CD4-positive, alpha-beta memory T cell (primary cell): ENCODE results near the gene GABRA4. TPM values are rescaled to one million over a fixed set of nuclear protein-coding genes. Genes with fewer than 3 reads are reported as not detected.

Experiments
- CTCF ChIA-PET: fragments of 350-600 bp; sonication (Branson Sonifier 250); formaldehyde crosslinking; loops from one replicate; lab custom pipeline; 2021; ENCODE audit warnings: inconsistent platforms; ENCODE audit not compliant: partially characterized antibody; lab: Charles Lee
- POLR2A ChIA-PET: fragments of 350-600 bp; sonication (Branson Sonifier 250); formaldehyde crosslinking; loops from one replicate; lab custom pipeline; 2021; ENCODE audit not compliant: partially characterized antibody; lab: Charles Lee
- DNase-seq, 5 donors: peaks; one replicate each; pipeline versions ENCODE4 v3.0.0 to v3.0.0-alpha.2; 2020 to 2022; ENCODE audit warnings: mixed read lengths in 1 of 5
- H3K27ac ChIP-seq: one replicate; pipeline ENCODE4 v1.7.0; 2013; ENCODE audit warnings: low read depth, low read length
- H3K27me3 ChIP-seq: 2 replicates; pipeline ENCODE4 v1.7.0; 2013; ENCODE audit warnings: mild to moderate bottlenecking, low read length, moderate library complexity; ENCODE audit not compliant: insufficient read depth
- H3K36me3 ChIP-seq: 2 replicates; pipeline ENCODE4 v1.7.0; 2013; ENCODE audit warnings: mild to moderate bottlenecking, low read length, moderate library complexity; ENCODE audit not compliant: insufficient read depth
- H3K4me1 ChIP-seq: 2 replicates; pipeline ENCODE4 v1.7.0; 2013; ENCODE audit warnings: mild to moderate bottlenecking, low read length, moderate library complexity; ENCODE audit not compliant: insufficient read depth
- H3K4me3 ChIP-seq, 2 donors: one replicate each; pipeline ENCODE4 v1.7.0; 2013; ENCODE audit warnings: low read length in 2 of 2, mild to moderate bottlenecking in 1 of 2
- H3K9me3 ChIP-seq, 2 donors: one replicate each; pipeline ENCODE4 v1.7.0; 2013; ENCODE audit warnings: low read length in 2 of 2, control low read depth in 1 of 2; ENCODE audit not compliant: control insufficient read depth in 1 of 2
- H3K27ac Mint-ChIP-seq, 7 donors: one replicate each; pipeline ENCODE4 v1.8.0; 2020 to 2021; ENCODE audit warnings: mixed read lengths in 7 of 7, mild to moderate bottlenecking in 6 of 7, inconsistent platforms in 3 of 7, moderate library complexity in 3 of 7
- H3K27me3 Mint-ChIP-seq, 2 donors: one replicate each; pipeline ENCODE4 v1.8.0; 2020 to 2021; ENCODE audit warnings: mixed read lengths in 2 of 2
- H3K36me3 Mint-ChIP-seq, 2 donors: one replicate each; pipeline ENCODE4 v1.8.0; 2020 to 2021; ENCODE audit warnings: mixed read lengths in 2 of 2, inconsistent platforms in 1 of 2, mild to moderate bottlenecking in 1 of 2
- H3K4me1 Mint-ChIP-seq, 4 donors: one replicate each; pipeline ENCODE4 v1.8.0; 2020 to 2021; ENCODE audit warnings: mixed read lengths in 4 of 4, mild to moderate bottlenecking in 1 of 4
- H3K4me3 Mint-ChIP-seq, 8 donors: one replicate each; pipeline ENCODE4 v1.8.0; 2020 to 2021; ENCODE audit warnings: mixed read lengths in 8 of 8, mild to moderate bottlenecking in 7 of 8, moderate library complexity in 6 of 8, inconsistent platforms in 3 of 8
- H3K9me3 Mint-ChIP-seq, 8 donors: one replicate each; pipeline ENCODE4 v1.8.0; 2020 to 2021; ENCODE audit warnings: mixed read lengths in 8 of 8, mild to moderate bottlenecking in 5 of 8, inconsistent platforms in 3 of 8, moderate library complexity in 1 of 8
- intact Hi-C: fragments of 100-400 bp; cut with micrococcal nuclease; formaldehyde crosslinking; loops from one replicate; pipeline ENCODE4 v1.15.1; 2023
- polyA plus RNA-seq, 2 donors: library from polyadenylated mRNA; unstranded; fragments of 300-500 nt; fragmentation: Illumina TruSeq; gene quantifications; one replicate each; pipeline ENCODE4 v1.2.3, GENCODE V29; 2021
- total RNA-seq, 2 experiments: library from RNA; stranded (reverse); gene quantifications; one replicate each; pipeline ENCODE4 v1.2.3, GENCODE V29; 2021

Gene GABRA4
- total and polyA plus RNA-seq, 4 experiments from 2014 or later, result not detected

DNA sequence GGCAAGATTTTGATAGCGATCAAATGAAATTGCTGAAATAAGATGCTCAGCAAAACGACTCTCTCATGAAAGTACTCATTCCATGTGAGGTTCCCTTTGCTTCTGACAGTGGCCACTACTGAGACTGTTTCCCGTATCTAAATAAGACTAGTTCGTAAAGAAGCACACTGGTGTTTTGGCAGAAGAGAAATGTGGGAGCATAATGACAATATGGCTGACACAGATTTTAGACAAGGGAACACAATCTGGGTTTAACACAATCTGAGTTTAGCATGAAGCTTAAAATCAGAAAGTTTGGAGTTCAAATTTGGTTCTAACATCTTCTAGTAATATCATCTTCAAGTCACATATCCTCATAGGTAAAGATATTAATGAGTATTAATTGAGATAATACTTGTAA lies 13.7 kb downstream of the GABRA4 start:
- Histone ChIP-seq H3K4me3 (no peak overlapping the region), H3K27me3 (no peaks in the 10 kb centered on the region), H3K27ac (no peak overlapping the region), H3K36me3 (no peaks in the 10 kb centered on the region), H3K9me3 (no peaks in the 10 kb centered on the region), H3K4me1 (no peaks in the 10 kb centered on the region)
- Mint-ChIP-seq H3K27me3 (peaks cover 0 to 6% of the 10 kb centered on the region in 2 donors), H3K4me1 (no peaks in the 10 kb centered on the region), H3K27ac (no peak overlapping the region), H3K4me3 (no peak overlapping the region), H3K9me3 (no peaks in the 10 kb centered on the region), H3K36me3 (no peaks in the 10 kb centered on the region)
- intact Hi-C loops, result no loop called here
- ChIA-PET POLR2A (no interaction called here), CTCF (no interaction called here)
- DNase-seq, result no peak

DNA sequence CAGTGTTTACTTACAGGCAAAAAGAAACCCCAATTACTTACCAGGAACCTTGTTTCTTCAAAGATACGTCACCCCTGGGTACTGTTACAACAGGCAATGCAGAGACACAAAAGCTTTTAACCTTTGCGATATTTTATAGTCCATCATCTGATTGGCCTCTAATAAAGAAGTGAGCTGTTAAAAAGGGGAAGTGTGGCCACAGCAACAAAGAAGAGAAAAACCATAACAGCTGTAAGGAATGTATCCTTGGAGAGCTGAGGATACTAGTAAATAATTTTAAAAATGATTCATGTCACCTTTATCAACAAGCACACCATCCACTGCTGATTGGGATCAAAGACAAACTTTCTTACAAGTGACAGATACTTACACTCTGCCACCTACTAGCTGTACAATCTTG lies 14.1 kb downstream of the GABRA4 start:
- Mint-ChIP-seq H3K27me3 (peaks cover under 1 to 6% of the 10 kb centered on the region in 2 donors), H3K4me1 (no peaks in the 10 kb centered on the region)

DNA sequence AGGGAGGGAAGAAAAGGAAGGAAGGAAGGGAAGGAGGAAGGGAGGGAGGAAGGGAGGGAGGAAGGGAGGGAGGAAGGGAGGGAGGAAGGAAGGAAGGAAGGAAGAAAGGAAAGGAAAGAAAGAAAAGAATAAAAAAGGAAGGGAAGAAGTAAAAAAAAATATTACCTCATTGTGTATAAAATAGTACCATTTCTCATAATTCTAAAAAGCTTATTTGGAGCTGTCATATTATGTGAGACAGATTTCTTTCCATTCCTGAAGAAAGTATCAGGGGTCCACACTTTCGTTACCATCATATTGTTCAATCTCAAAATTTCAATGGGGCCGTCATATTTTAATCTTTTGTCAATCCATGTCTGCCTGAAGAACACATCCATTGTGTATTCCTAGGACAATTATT lies 16.1 kb downstream of the GABRA4 start:
- H3K27ac ChIP-seq, result no peak overlapping the region
- intact Hi-C loops, result no loop called here
- H3K4me3 Mint-ChIP-seq, result no peak overlapping the region
- no peak overlapping the region for H3K27ac Mint-ChIP-seq
- peaks cover 3 to 6% of the 10 kb centered on the region in 2 donors for H3K27me3 Mint-ChIP-seq
- H3K9me3 ChIP-seq, result no peaks in the 10 kb centered on the region
- H3K4me1 Mint-ChIP-seq, result no peaks in the 10 kb centered on the region
- H3K36me3 ChIP-seq, result no peaks in the 10 kb centered on the region
- no peak for DNase-seq
- H3K27me3 ChIP-seq, result no peaks in the 10 kb centered on the region
- H3K4me1 ChIP-seq, result no peaks in the 10 kb centered on the region
- H3K36me3 Mint-ChIP-seq, result no peaks in the 10 kb centered on the region
- H3K9me3 Mint-ChIP-seq, result no peaks in the 10 kb centered on the region
- H3K4me3 ChIP-seq, result no peak overlapping the region
- POLR2A ChIA-PET, result no interaction called here
- CTCF ChIA-PET, result no interaction called here

More for the DNA sequence above, 14.1 kb downstream of the GABRA4 start:
- Histone ChIP-seq H3K36me3 (no peaks in the 10 kb centered on the region), H3K4me1 (no peaks in the 10 kb centered on the region), H3K27me3 (no peaks in the 10 kb centered on the region), H3K9me3 (no peaks in the 10 kb centered on the region), H3K4me3 (no peak overlapping the region), H3K27ac (no peak overlapping the region)
- ChIA-PET POLR2A (no interaction called here), CTCF (no interaction called here)
- no peak overlapping the region for H3K4me3 Mint-ChIP-seq
- no peak for DNase-seq
- no peaks in the 10 kb centered on the region for H3K9me3 Mint-ChIP-seq
- intact Hi-C loops, result no loop called here
- H3K27ac Mint-ChIP-seq, result no peak overlapping the region
- H3K36me3 Mint-ChIP-seq, result no peaks in the 10 kb centered on the region

DNA sequence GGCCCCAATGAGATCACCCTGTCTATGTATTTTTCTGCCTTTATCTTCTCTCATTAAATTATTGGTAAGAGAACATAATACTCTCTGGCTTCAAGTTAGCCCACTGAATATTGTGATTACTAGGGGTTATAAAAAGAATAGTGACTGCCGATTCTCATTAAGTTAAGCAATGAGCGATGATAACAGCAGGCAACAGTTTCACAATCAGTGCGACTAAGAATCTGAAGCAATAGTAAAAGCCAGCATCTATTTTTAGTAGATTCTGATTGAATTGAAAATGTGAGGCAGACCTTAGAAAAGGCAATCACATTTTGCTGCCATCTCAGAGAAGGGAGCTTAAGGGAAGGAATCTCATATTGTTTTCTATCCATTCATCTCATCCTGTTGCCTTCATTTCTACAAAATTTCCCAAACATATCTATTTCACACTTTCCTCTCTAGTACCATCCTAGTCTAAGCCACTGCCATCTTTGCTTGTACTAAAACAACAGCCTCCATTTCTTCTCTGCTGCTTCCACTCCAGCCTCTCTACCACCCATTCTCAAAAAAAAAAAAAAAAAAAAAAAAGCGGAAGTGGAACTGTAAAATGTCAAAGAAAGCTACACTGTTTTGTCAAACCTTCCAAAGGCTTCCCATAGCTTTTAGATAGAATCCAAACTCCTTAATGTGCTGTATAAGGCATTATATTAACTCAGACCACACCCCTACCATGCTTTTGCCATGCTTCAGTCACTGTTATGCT lies 17.4 kb downstream of the GABRA4 start:
- no peaks in the 10 kb centered on the region for H3K36me3 ChIP-seq
- no peaks in the 10 kb centered on the region for H3K27me3 ChIP-seq
- ChIA-PET POLR2A (no interaction called here), CTCF (no interaction called here)
- Mint-ChIP-seq H3K36me3 (no peaks in the 10 kb centered on the region), H3K27ac (no peak overlapping the region), H3K4me3 (no peak overlapping the region), H3K9me3 (no peaks in the 10 kb centered on the region), H3K4me1 (no peaks in the 10 kb centered on the region), H3K27me3 (peaks cover 3% of the 10 kb centered on the region in 2 donors)
- no peak overlapping the region for H3K4me3 ChIP-seq
- no peaks in the 10 kb centered on the region for H3K9me3 ChIP-seq
- no peak for DNase-seq
- intact Hi-C loops, result no loop called here
- H3K27ac ChIP-seq, result no peak overlapping the region
- no peaks in the 10 kb centered on the region for H3K4me1 ChIP-seq

DNA sequence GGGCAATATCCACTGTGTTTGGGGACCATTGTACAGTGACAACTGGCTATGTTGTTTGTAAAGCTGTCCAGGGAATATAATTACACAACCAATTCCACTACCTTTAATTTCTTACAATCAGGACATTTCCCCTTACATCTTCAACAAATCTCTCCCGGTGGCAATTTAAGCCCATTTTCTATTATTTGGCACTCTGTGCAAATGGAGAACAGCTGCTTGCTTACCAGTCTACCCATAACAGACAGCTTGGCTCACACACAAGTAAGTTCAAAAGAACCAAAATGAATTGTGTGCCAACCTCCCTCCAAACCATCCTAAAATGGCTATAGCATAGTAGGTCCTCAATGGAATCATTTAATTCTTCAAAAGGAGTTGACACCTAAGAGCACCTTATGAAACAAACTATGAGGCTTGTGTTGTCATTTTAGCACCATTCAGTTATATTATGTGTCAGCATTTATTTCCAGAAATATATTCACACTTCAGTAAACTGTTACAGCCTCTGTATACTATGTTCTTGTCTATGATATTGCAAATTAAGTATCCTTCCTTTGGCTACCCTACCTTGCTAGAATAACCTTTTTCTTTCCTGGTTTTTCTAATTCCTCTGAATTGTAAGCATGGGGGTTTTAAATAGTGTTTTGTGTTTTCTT lies 18.4 kb downstream of the GABRA4 start:
- no peaks in the 10 kb centered on the region for H3K9me3 Mint-ChIP-seq
- intact Hi-C loops, result no loop called here
- no peaks in the 10 kb centered on the region for H3K36me3 ChIP-seq
- CTCF ChIA-PET, result interaction anchor here (1.3 kb wide), 1 partner anchor 24 kb away, joined by 4 read pairs; no protein-coding TSS in a partner anchor
- no peak overlapping the region for H3K27ac Mint-ChIP-seq
- no peaks in the 10 kb centered on the region for H3K4me1 ChIP-seq
- H3K4me3 Mint-ChIP-seq, result no peak overlapping the region
- peaks cover 3 to 4% of the 10 kb centered on the region in 2 donors for H3K27me3 Mint-ChIP-seq
- POLR2A ChIA-PET, result no interaction called here
- H3K27ac ChIP-seq, result no peak overlapping the region
- H3K4me3 ChIP-seq, result no peak overlapping the region
- H3K36me3 Mint-ChIP-seq, result no peaks in the 10 kb centered on the region
- no peak for DNase-seq
- no peaks in the 10 kb centered on the region for H3K27me3 ChIP-seq
- H3K4me1 Mint-ChIP-seq, result no peaks in the 10 kb centered on the region
- H3K9me3 ChIP-seq, result no peaks in the 10 kb centered on the region

DNA sequence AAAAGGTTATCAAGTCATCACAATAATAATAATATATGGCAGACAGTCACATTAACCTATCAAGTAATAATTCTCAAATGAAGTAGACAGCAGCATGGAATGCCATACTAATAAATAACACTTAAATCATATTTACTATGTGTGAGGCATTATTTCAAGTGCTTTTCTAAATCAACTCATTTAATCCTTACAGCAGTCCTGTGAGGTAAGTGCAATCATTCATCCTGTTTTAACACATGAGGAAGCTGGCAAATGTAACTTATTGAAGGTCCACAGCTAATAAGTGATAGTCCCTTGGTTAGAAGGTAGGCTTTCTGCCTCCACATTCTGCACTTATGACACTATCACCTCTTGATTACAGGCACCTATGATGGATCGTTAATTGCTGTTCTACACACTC lies 24.5 kb downstream of the GABRA4 start:
- H3K9me3 ChIP-seq, result no peaks in the 10 kb centered on the region
- Mint-ChIP-seq H3K27me3 (peaks cover 0 to 5% of the 10 kb centered on the region in 2 donors), H3K27ac (no peak overlapping the region), H3K4me1 (no peaks in the 10 kb centered on the region), H3K9me3 (no peaks in the 10 kb centered on the region), H3K4me3 (no peak overlapping the region), H3K36me3 (no peaks in the 10 kb centered on the region)
- H3K36me3 ChIP-seq, result no peaks in the 10 kb centered on the region
- H3K27ac ChIP-seq, result no peak overlapping the region
- H3K27me3 ChIP-seq, result peaks cover 6% of the 10 kb centered on the region
- ChIA-PET POLR2A (no interaction called here), CTCF (no interaction called here)
- no peak overlapping the region for H3K4me3 ChIP-seq
- intact Hi-C loops, result no loop called here
- no peak for DNase-seq
- H3K4me1 ChIP-seq, result no peaks in the 10 kb centered on the region

DNA sequence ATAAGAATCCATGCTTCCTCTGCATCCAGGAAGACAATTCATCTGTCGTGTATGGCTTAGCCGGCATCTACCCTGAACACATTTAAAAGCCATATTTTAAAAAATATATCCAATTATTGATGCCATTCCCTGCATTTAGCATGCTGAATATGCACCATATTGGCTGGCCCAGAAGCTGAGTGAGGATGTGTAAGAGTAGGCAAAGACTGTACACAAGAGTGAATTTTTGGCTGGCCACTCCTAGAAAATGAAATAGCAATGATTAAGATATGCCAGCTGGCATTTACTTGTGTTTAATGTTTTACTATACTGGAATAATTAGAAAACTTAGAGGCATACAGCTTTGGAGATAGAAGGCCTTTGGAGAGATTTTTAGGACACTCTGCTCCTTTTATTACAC lies 25.8 kb downstream of the GABRA4 start:
- CTCF ChIA-PET, result no interaction called here

More for the DNA sequence above, 25.8 kb downstream of the GABRA4 start:
- H3K36me3 ChIP-seq, result no peaks in the 10 kb centered on the region
- no peak overlapping the region for H3K27ac Mint-ChIP-seq
- peaks cover 0 to 5% of the 10 kb centered on the region in 2 donors for H3K27me3 Mint-ChIP-seq
- peaks cover 6% of the 10 kb centered on the region for H3K27me3 ChIP-seq
- H3K4me3 Mint-ChIP-seq, result no peak overlapping the region
- H3K27ac ChIP-seq, result no peak overlapping the region
- no peaks in the 10 kb centered on the region for H3K36me3 Mint-ChIP-seq
- H3K9me3 ChIP-seq, result no peaks in the 10 kb centered on the region
- intact Hi-C loops, result no loop called here
- DNase-seq, result no peak
- no peaks in the 10 kb centered on the region for H3K4me1 ChIP-seq
- H3K9me3 Mint-ChIP-seq, result no peaks in the 10 kb centered on the region
- H3K4me3 ChIP-seq, result no peak overlapping the region
- no peaks in the 10 kb centered on the region for H3K4me1 Mint-ChIP-seq
- POLR2A ChIA-PET, result no interaction called here
